ENCODE results near the gene ALG8. TPM values are rescaled to one million over a fixed set of nuclear protein-coding genes. Genes with fewer than 3 reads are reported as not detected.

Gene ALG8
- total and polyA plus RNA-seq, 2 experiments from 2014 or later = 94.3 to 130 TPM

DNA sequence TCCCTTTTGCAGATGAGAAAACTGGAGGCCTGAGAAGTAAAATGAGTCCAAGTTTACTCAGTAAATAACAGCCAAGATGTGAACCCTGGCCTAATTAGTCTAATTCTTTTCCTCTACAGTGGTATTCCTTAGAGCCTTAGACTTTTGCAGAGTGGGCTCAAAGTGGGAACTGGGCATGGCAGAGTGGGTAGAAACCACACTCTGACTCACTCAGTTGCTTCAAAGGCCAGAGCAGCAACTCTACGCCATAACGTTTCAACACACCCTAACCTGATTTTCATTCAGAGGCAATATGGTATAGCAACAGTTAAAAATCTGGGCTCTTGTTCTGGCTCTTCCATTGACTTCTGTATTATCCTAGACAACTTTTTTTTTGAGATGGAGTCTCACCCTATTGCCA, 73.0 kb downstream of the ALG8 start:
- Histone ChIP-seq H3K79me2 (replicated peaks; ENCODE audit: insufficient read depth) (no peaks in the 10 kb centered on the region), H3K4me3 (no peak overlapping the region), H3K9me2 (ENCODE audit: insufficient read depth) (no peaks in the 10 kb centered on the region), H3K27me3 (ENCODE audit: insufficient read depth) (no peaks in the 10 kb centered on the region), H3K4me2 (no peak overlapping the region), H2AFZ (no peak overlapping the region), H3K4me1 (ENCODE audit: insufficient read depth) (no peaks in the 10 kb centered on the region), H3K27ac (ENCODE audit: low read depth) (no peak overlapping the region), H4K20me1 (replicated peaks; ENCODE audit: insufficient read depth) (no peaks in the 10 kb centered on the region; the same call in none of the 2 replicates), H3K36me3 (ENCODE audit: insufficient read depth) (peaks cover 3% of the 10 kb centered on the region; the same call in 1 of the 2 replicates), H3F3A (replicated peaks; ENCODE audit: low read depth) (no peaks in the 10 kb centered on the region; the same call in 1 of the 2 replicates)
- DNase-seq (ENCODE audit: low spot score) = no peak
- H3K36me3 Mint-ChIP-seq (ENCODE audit: low read depth) = peaks cover 28% of the 10 kb centered on the region
- H3K4me1 Mint-ChIP-seq = no peaks in the 10 kb centered on the region
- H3K27ac Mint-ChIP-seq = no peak overlapping the region
- no peak for TF ChIP-seq STAT1 (IDR thresholded peaks at IDR 0.05; ENCODE audit: unreplicated experiment)
- no peak for TF ChIP-seq ZNF331 (CRISPR knock-in tag; IDR thresholded peaks at IDR 0.05; ENCODE audit: low read depth)
- TF ChIP-seq ZNF114 (CRISPR knock-in tag; IDR thresholded peaks at IDR 0.05) = no peak
- TF ChIP-seq EZH2 (IDR thresholded peaks at IDR 0.05; ENCODE audit: low read depth, unreplicated experiment) = no peak
- TF ChIP-seq JUNB (IDR thresholded peaks at IDR 0.05; ENCODE audit: unreplicated experiment) = no peak
- TF ChIP-seq CREB1 (CRISPR knock-in tag; IDR thresholded peaks at IDR 0.05; ENCODE audit: low read depth) = no peak
- TF ChIP-seq, protein P1, sequence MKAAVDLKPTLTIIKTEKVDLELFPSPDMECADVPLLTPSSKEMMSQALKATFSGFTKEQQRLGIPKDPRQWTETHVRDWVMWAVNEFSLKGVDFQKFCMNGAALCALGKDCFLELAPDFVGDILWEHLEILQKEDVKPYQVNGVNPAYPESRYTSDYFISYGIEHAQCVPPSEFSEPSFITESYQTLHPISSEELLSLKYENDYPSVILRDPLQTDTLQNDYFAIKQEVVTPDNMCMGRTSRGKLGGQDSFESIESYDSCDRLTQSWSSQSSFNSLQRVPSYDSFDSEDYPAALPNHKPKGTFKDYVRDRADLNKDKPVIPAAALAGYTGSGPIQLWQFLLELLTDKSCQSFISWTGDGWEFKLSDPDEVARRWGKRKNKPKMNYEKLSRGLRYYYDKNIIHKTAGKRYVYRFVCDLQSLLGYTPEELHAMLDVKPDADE (IDR thresholded peaks at IDR 0.05) = no peak
- TF ChIP-seq, protein P2, sequence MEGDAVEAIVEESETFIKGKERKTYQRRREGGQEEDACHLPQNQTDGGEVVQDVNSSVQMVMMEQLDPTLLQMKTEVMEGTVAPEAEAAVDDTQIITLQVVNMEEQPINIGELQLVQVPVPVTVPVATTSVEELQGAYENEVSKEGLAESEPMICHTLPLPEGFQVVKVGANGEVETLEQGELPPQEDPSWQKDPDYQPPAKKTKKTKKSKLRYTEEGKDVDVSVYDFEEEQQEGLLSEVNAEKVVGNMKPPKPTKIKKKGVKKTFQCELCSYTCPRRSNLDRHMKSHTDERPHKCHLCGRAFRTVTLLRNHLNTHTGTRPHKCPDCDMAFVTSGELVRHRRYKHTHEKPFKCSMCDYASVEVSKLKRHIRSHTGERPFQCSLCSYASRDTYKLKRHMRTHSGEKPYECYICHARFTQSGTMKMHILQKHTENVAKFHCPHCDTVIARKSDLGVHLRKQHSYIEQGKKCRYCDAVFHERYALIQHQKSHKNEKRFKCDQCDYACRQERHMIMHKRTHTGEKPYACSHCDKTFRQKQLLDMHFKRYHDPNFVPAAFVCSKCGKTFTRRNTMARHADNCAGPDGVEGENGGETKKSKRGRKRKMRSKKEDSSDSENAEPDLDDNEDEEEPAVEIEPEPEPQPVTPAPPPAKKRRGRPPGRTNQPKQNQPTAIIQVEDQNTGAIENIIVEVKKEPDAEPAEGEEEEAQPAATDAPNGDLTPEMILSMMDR (conservative IDR thresholded peaks at IDR 0.05; ENCODE audit: low read depth in 2 of 2) = no peak
- TF ChIP-seq, protein P3, sequence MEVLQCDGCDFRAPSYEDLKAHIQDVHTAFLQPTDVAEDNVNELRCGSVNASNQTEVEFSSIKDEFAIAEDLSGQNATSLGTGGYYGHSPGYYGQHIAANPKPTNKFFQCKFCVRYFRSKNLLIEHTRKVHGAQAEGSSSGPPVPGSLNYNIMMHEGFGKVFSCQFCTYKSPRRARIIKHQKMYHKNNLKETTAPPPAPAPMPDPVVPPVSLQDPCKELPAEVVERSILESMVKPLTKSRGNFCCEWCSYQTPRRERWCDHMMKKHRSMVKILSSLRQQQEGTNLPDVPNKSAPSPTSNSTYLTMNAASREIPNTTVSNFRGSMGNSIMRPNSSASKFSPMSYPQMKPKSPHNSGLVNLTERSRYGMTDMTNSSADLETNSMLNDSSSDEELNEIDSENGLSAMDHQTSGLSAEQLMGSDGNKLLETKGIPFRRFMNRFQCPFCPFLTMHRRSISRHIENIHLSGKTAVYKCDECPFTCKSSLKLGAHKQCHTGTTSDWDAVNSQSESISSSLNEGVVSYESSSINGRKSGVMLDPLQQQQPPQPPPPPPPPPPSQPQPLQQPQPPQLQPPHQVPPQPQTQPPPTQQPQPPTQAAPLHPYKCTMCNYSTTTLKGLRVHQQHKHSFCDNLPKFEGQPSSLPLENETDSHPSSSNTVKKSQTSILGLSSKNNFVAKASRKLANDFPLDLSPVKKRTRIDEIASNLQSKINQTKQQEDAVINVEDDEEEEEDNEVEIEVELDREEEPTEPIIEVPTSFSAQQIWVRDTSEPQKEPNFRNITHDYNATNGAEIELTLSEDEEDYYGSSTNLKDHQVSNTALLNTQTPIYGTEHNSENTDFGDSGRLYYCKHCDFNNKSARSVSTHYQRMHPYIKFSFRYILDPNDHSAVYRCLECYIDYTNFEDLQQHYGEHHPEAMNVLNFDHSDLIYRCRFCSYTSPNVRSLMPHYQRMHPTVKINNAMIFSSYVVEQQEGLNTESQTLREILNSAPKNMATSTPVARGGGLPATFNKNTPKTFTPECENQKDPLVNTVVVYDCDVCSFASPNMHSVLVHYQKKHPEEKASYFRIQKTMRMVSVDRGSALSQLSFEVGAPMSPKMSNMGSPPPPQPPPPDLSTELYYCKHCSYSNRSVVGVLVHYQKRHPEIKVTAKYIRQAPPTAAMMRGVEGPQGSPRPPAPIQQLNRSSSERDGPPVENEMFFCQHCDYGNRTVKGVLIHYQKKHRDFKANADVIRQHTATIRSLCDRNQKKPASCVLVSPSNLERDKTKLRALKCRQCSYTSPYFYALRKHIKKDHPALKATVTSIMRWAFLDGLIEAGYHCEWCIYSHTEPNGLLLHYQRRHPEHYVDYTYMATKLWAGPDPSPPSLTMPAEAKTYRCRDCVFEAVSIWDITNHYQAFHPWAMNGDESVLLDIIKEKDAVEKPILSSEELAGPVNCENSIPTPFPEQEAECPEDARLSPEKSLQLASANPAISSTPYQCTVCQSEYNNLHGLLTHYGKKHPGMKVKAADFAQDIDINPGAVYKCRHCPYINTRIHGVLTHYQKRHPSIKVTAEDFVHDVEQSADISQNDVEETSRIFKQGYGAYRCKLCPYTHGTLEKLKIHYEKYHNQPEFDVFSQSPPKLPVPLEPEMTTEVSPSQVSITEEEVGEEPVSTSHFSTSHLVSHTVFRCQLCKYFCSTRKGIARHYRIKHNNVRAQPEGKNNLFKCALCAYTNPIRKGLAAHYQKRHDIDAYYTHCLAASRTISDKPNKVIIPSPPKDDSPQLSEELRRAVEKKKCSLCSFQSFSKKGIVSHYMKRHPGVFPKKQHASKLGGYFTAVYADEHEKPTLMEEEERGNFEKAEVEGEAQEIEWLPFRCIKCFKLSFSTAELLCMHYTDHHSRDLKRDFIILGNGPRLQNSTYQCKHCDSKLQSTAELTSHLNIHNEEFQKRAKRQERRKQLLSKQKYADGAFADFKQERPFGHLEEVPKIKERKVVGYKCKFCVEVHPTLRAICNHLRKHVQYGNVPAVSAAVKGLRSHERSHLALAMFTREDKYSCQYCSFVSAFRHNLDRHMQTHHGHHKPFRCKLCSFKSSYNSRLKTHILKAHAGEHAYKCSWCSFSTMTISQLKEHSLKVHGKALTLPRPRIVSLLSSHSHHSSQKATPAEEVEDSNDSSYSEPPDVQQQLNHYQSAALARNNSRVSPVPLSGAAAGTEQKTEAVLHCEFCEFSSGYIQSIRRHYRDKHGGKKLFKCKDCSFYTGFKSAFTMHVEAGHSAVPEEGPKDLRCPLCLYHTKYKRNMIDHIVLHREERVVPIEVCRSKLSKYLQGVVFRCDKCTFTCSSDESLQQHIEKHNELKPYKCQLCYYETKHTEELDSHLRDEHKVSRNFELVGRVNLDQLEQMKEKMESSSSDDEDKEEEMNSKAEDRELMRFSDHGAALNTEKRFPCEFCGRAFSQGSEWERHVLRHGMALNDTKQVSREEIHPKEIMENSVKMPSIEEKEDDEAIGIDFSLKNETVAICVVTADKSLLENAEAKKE (CRISPR knock-in tag; IDR thresholded peaks at IDR 0.05) = no peak
- TF ChIP-seq NANOG (IDR thresholded peaks at IDR 0.05; ENCODE audit: borderline replicate concordance) = no peak
- TF ChIP-seq EZH2phosphoT487 (IDR thresholded peaks at IDR 0.05; ENCODE audit: unreplicated experiment) = no peak
- no peak for TF ChIP-seq POLR2AphosphoS5 (IDR thresholded peaks at IDR 0.05; ENCODE audit: low read depth)
- TF ChIP-seq, protein P4, sequence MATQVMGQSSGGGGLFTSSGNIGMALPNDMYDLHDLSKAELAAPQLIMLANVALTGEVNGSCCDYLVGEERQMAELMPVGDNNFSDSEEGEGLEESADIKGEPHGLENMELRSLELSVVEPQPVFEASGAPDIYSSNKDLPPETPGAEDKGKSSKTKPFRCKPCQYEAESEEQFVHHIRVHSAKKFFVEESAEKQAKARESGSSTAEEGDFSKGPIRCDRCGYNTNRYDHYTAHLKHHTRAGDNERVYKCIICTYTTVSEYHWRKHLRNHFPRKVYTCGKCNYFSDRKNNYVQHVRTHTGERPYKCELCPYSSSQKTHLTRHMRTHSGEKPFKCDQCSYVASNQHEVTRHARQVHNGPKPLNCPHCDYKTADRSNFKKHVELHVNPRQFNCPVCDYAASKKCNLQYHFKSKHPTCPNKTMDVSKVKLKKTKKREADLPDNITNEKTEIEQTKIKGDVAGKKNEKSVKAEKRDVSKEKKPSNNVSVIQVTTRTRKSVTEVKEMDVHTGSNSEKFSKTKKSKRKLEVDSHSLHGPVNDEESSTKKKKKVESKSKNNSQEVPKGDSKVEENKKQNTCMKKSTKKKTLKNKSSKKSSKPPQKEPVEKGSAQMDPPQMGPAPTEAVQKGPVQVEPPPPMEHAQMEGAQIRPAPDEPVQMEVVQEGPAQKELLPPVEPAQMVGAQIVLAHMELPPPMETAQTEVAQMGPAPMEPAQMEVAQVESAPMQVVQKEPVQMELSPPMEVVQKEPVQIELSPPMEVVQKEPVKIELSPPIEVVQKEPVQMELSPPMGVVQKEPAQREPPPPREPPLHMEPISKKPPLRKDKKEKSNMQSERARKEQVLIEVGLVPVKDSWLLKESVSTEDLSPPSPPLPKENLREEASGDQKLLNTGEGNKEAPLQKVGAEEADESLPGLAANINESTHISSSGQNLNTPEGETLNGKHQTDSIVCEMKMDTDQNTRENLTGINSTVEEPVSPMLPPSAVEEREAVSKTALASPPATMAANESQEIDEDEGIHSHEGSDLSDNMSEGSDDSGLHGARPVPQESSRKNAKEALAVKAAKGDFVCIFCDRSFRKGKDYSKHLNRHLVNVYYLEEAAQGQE (IDR thresholded peaks at IDR 0.05; ENCODE audit: unreplicated experiment) = no peak
- H3K27me3 Mint-ChIP-seq (ENCODE audit: insufficient read depth, low read depth, poor library complexity) = no peaks in the 10 kb centered on the region
- ATAC-seq = no peak
- H3K4me3 Mint-ChIP-seq = no peak overlapping the region
- no peaks in the 10 kb centered on the region for H3K9me3 Mint-ChIP-seq

Data from GM23338 (cell line).